Stomach (tissue), 4 donors: ENCODE measurements around the gene CCDC192.

Source experiments
- CTCF ChIP-seq, 7 experiments: fragments of 450-650 bp in 4 of 7; fragments of 200-600 bp in 3 of 7; sonication (generic) in 3 of 7; IDR thresholded peaks; one replicate each; pipeline ENCODE4 v1.5.1; 2016 to 2019; ENCODE audit warnings: antibody characterized with exemption in 7 of 7, control low read depth in 2 of 7, mild to moderate bottlenecking in 1 of 7
- EP300 ChIP-seq: sonication (generic); formaldehyde crosslinking; IDR thresholded peaks from one replicate; pipeline ENCODE4 v1.6.1; 2017; ENCODE audit warnings: antibody characterized with exemption
- POLR2A ChIP-seq, 4 donors: fragments of 450-650 bp; IDR thresholded peaks; one replicate each; pipeline ENCODE4 v1.6.1; 2016; ENCODE audit warnings: antibody characterized with exemption in 4 of 4, control low read depth in 2 of 4, mild to moderate bottlenecking in 1 of 4, moderate library complexity in 1 of 4

DNA sequence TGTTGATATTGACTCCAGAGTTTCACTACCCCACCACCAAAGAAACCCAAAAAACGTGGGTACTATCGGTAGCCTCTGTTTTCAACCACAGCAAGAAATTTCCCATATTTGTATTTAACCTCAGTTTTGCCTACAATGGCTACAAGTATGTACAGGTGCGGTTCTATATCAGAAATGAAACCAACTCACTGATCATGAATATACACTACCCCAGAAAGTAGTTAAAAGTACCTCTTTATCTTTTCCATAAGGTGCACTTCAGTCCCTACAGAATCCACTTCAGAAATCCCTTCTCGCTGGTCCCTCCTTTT lies 239.8 kb downstream of the CCDC192 start:
- TF ChIP-seq POLR2A (IDR thresholded peaks at IDR 0.05): no peak
- no peak for TF ChIP-seq CTCF (IDR thresholded peaks at IDR 0.05)
- TF ChIP-seq EP300: no peak
